Measurements from ENCODE around the gene ITGA1.

DNA sequence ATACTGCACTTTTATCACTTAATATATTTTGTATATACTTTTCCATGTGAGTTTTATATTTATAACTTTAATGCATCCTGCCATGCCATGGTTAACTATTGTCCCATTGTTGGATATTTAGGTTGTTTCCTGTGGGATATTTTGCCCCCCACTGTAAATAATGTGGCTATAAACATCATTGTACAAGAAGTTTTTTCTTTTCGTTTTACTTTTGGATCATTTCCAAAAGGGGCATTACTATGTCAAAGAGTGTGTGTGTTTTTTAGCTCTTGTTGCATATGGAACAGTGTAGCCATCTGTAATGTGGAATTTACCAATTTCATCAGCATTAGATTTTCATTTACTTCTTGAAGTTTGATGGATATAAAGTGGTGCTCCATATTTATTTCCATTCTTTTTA lies 214.8 kb downstream of the ITGA1 start:
- TF ChIP-seq, protein P1, sequence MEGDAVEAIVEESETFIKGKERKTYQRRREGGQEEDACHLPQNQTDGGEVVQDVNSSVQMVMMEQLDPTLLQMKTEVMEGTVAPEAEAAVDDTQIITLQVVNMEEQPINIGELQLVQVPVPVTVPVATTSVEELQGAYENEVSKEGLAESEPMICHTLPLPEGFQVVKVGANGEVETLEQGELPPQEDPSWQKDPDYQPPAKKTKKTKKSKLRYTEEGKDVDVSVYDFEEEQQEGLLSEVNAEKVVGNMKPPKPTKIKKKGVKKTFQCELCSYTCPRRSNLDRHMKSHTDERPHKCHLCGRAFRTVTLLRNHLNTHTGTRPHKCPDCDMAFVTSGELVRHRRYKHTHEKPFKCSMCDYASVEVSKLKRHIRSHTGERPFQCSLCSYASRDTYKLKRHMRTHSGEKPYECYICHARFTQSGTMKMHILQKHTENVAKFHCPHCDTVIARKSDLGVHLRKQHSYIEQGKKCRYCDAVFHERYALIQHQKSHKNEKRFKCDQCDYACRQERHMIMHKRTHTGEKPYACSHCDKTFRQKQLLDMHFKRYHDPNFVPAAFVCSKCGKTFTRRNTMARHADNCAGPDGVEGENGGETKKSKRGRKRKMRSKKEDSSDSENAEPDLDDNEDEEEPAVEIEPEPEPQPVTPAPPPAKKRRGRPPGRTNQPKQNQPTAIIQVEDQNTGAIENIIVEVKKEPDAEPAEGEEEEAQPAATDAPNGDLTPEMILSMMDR (IDR thresholded peaks at IDR 0.05), result no peak
- TF ChIP-seq ZFX (IDR thresholded peaks at IDR 0.05; ENCODE audit: borderline replicate concordance), result no peak
